Measurements from ENCODE around the gene MAP3K3.

Gene MAP3K3

DNA sequence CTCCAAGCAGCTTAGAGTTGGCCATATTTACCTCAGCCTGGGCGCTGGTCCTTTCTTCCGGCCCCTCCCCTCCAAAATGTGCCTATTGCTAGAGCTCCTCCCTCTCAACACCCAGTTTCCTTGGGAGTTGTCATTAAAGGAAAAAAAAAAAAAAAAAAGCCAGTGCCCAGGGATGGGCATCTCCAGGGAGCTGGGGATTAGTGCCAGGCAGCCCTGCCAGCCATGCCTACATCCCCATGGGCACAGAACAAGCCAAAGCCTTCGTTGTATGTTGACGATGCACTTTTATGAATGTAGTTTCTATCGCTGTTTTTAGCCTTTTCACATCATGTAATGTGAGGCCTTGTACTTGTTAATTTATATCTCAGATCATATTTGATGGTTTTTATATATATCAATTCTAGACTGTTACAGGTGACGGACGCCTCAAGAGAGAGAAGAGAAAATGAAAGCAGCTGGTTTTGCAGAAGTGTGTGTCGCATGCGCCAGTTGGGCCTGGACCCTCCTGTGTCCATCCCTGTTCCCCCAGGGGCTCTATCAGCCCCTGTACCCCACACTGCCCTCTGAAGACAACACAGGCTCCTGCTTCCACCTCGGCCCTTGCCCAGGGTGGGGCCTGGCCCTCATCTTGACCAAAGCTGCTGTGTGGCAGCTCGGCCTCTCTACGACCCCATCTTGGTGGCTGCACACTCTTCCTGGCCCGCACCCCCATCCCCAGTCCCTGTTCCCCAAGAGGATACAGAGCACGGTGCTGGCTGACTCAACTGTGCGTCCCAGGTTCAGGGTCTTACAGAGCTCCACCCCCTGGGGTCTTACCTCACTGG, 72.9 kb downstream of the MAP3K3 start:
- DNase-seq = no peak

DNA sequence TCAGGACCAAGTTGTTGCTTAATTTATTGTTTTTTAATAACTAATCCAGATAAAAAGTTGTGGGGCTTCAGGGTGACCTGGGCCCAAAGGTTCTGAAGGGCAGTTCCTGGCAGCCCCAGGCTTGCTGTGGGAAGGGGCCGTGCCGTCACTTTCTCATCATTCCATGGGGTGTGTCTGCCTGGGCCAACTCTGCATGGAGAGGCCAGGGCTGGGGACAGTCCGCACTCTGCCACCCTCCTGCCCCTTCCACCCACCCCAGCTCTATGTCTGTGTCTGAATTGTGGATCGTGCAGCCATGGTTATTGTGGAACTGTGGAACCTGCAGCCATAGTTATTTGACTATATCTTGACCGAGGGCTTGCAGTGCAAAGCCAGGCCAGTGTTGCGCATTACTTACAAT, 73.7 kb downstream of the MAP3K3 start:
- DNase-seq = no peak

DNA sequence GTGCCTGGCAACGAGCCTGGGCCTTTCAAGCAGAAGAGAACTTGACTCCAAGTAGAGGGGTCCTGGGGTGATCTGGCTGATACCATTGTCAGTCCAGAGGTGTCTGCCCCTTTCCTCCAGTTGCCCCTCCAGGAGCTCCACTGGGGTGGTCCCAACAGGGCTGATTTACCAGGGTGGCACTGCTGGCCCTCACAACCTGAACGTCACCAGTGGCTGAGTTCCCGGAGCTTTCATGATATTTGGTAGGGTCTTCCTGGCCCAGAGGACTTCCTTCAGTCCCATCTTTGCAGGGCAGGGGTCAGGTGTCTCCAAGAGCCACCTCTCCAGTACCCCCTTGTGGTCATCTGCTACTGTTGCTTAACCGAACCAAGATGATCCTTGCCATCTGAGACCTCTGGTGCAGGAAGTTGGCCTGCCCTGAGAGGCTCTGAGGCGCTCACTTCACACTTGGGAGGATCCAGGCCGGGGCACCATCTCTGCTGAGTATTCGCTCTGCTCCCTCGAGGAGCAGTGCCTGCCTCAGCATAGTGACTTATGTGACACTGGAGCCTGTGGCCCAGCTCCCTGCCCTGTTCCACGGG, 74.3 kb downstream of the MAP3K3 start:
- DNase-seq = peak; percentile 73 to 78

GRCh38 chr17:63697341-63698286, 75.4 kb downstream of the MAP3K3 start:
- DNase-seq = peak; percentile 94

DNA sequence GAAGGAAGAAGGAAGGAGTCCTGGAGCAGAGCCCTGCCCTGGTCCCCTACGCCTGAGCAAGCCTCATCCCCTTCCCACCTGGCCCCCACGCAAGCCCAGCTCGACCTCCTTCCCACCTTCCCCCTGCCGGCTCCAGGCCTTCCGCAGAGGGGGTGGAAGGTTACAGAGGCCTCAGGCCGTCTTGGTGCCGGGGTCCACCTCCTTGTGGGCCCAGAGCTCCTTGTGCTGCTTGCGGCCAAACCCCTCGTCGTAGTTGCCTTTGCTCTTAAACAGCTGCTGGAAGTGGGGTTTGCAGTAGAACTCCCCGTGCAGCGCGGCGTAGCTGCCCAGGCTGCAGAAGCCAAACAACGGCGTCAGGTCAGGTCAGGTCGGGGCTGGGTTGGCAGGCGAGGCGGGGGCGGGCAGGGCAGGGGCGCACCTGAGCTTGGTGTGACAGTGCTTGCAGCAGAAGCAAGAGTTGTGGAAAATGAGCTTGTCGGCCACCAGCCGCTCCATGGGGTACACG, 76.2 kb downstream of the MAP3K3 start:
- no peak for DNase-seq

GRCh38 chr17:63698886-63699637, 76.8 kb downstream of the MAP3K3 start:
- peak; percentile 95 to 97 for DNase-seq

DNA sequence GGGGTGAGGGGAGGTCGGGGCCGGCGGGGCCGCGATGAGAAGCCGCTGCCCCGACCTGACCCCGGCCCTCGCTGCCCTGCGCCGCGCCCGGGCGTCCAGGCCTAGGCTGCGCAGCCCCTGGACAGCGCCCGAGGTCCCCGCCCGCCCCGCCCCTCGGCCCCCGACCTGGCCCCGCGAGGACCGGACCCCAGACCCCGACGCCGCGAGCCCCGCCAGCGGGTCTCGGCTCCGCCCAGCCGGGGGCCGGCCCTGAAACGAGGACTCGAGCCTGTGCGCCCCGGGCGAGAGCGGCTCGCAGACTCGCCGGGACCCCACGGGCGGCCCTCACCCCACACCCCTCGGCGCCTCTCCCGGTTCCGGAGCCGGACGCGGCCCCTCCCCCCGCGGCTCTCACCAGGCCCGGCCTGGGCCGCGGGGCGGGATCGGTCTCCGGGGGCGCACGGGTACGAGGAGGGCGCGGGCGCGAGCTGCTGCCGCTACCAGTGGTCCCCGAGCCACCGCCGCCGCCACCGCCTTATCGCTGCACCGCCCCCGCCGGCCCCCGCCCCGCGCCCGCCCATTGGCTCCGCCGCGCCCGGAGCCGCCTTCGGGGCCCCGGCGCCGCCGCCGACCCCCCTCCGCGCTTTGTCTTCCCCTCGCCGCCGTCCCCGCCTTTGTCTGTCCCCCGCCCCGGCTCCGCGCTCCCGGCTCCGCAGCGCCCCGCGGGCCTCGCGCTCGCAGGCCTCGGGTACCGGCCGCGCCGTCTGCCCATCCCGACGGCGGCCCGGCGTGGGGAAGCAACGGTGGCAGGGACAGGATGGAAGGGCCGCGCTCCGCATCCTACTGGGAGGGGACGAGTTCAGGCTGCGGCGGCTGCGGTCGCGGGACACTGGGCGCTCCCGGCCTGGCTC, 77.7 kb downstream of the MAP3K3 start, which contains the start of gene LIMD2:
TSS of gene LIMD2 (minus strand) at position 488 of the 890 bp plus-strand sequence. CDS start 827 bp downstream, outside the sequence.
- DNase-seq = peak; percentile 81 to 84

DNA sequence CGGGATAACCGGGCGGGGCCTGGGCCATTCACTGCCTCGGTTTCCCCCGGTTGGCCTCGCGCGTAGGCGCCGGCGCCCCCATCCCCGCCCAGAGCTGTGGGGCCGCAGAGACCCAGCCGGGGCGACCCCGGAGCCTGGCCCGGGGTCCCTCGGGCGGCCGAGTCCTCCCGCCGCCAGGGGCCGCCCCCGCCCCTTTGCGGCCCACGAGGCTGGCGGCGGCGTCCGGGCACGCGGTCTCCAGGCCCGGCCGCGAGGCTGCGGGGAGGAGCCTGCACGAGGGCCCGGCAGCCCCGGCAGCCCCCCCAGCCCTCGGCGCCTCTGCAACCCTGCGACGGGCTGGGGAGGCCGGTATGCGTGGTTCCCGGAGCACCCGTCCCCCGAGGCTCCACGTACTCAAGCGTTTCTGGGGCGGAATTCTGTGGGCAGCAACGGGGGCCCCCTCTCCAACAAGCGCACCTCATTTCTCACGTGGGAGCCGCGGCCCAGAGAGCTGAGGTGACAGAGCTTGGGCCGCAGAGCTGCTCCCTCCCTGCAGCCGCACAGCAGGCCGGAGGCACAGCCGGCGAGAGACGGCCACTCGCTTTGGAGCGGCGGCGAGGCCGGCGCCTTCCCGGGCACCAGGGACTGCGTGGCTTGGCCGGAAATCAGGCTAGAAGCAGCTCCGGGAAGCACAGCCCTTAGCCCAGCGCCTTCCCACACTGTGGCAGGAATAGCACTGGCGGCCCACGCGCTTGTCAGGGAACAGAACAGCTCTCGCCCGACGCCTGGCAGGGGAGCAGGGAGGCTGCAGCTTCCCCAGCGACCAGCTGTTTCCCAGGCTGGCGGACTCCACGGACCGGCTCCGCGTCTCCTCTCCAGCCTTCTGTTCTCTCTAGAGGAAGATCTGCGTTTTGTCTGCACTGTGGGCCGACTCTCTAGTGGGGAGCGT, 78.6 kb downstream of the MAP3K3 start:
- DNase-seq = peak; percentile 66 to 69

- no peak for DNase-seq
Measured at GRCh38 chr17:63701456-63701820, 79.2 kb downstream of the MAP3K3 start.

GRCh38 chr17:63701868-63702720, 79.9 kb downstream of the MAP3K3 start:
- peak; percentile 93 to 94 for DNase-seq

- DNase-seq = no peak
Measured at GRCh38 chr17:63702721-63703015, 80.5 kb downstream of the MAP3K3 start.

DNA sequence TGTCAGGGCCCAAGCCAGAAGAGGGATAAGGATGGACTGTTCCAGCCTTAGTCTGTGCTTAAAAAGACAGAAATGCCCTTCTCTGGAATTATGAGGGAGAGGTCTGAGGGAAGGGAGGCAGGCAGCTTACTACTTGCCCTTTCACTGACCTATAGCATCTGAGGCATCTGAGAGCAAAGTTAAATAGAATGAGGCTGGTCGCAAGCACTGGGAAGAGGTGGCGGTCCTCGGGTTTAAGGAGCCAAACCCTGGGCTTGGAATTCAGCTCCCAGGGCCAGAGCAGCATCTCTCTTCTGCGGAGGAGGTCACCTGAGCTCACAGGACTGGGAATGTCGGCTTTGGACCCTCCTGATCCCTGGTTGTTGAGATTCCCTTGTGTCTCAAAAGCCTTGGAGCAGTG, 80.8 kb downstream of the MAP3K3 start:
- no peak for DNase-seq

DNA sequence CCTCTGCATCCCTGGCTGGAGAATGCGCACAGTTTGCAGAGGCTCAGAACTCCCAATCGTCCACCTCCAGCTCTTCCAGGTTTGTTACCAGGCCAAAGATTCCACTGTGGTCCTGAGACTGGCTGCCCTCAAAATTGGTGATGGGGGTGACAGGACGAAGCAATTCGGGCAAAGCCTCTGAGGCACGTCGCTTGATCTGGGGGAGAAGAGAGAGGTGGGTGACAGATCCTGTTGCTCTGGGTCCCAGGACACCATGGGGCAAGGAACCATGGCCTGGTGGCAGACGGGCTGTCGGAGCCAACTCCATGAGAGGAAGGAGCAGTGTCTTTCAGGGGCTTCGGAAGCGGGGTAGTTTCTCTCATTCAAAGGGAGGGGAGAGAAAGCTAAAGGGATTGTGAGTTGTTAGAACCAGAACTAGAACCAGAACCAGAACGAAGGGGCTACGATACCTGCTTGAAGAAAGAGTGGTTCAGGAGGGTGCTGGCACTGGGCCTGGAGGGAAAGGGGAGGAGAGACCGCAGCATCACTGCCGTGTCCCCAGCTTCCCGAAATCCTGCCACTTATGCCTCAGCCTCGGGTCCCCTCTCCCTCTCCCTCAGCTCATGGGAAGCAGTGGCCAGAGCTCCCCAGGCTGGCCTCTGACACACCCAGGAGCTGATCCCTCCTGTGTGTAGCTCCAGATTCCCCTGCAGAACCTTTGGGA, 81.5 kb downstream of the MAP3K3 start:
- no peak for DNase-seq

- no peak for DNase-seq
Measured at GRCh38 chr17:63704259-63704576, 82.0 kb downstream of the MAP3K3 start.

- no peak for DNase-seq
Measured at GRCh38 chr17:63704836-63705235, 82.6 kb downstream of the MAP3K3 start.

DNA sequence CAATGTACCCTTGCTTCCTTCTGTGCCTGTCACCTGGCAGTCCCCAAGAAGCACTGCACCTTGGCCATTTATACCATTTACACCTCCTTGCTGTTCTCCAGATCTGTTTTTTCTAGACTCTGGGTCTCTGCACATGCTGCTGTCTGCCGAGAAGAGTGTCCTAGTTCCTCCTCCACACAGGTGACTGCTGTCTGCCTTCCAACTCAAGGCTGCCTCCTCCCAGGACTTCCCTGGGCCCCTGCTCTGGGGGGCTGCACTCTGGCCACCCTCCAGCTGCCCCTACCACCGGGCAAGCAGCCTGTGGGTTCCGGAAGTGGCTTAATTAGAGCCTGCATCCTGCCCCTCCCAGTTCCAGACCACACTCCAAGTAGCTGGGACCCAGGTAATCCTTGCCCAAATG, 83.4 kb downstream of the MAP3K3 start:
- no peak for DNase-seq

GRCh38 chr17:63706336-63707082, 84.3 kb downstream of the MAP3K3 start:
- no peak for DNase-seq

- DNase-seq = no peak
Measured at GRCh38 chr17:63707151-63707550, 84.9 kb downstream of the MAP3K3 start.
